Activated CD8-positive, alpha-beta T cell treated with anti-CD3 and anti-CD28 coated beads for 36 hours (primary cell): ENCODE measurements around the gene DOC2A. TPM values are rescaled to one million over a fixed set of nuclear protein-coding genes. Genes with fewer than 3 reads are reported as not detected.

Experiments used
- ATAC-seq: fragments of 200-7000 bp; cut with Tn5 transposase; one replicate; pipeline ENCODE4 v1.10.0; 2021; ENCODE audit warnings: mild to moderate bottlenecking, moderate library complexity
- CTCF ChIA-PET: fragments of 350-600 bp; sonication (Branson Sonifier 250); formaldehyde crosslinking; loops from one replicate; lab custom pipeline; 2021; ENCODE audit warnings: antibody characterized with exemption; lab: Charles Lee
- POLR2A ChIA-PET: fragments of 350-600 bp; sonication (Branson Sonifier 250); formaldehyde crosslinking; loops from one replicate; lab custom pipeline; 2021; ENCODE audit warnings: antibody characterized with exemption; lab: Charles Lee
- DNase-seq: peaks from one replicate; pipeline ENCODE4 v3.0.0-alpha.2; 2020
- H3K27ac Mint-ChIP-seq: one replicate; pipeline ENCODE4 v1.8.0; 2021; ENCODE audit warnings: mild to moderate bottlenecking, mixed read lengths
- H3K27me3 Mint-ChIP-seq: one replicate; pipeline ENCODE4 v1.8.0; 2021; ENCODE audit warnings: mixed read lengths
- H3K36me3 Mint-ChIP-seq: one replicate; pipeline ENCODE4 v1.8.0; 2021; ENCODE audit warnings: low read depth, mixed read lengths
- H3K4me1 Mint-ChIP-seq: one replicate; pipeline ENCODE4 v1.8.0; 2021; ENCODE audit warnings: low read depth, mixed read lengths
- H3K4me3 Mint-ChIP-seq: one replicate; pipeline ENCODE4 v1.8.0; 2021; ENCODE audit warnings: mild to moderate bottlenecking, moderate library complexity, mixed read lengths
- H3K9me3 Mint-ChIP-seq: one replicate; pipeline ENCODE4 v1.8.0; 2021; ENCODE audit warnings: mixed read lengths
- intact Hi-C: fragments of 100-400 bp; cut with micrococcal nuclease; formaldehyde crosslinking; loops from one replicate; pipeline ENCODE4 v1.10.0; 2022
- total RNA-seq, 2 experiments: library from RNA; stranded (reverse); gene quantifications; one replicate each; pipeline ENCODE4 v1.2.3, GENCODE V29; 2021
- TF ChIP-seq, protein P1 (sequence below): fragments of 200-600 bp; IDR thresholded peaks from one replicate; pipeline ENCODE4 v1.8.0; 2022; ENCODE audit warnings: antibody characterized with exemption, mild to moderate bottlenecking

DOC2A gene
- total RNA-seq, 2 experiments from 2014 or later = 0.68 to 1.8 TPM

- no peak overlapping the region for H3K27ac Mint-ChIP-seq
- TF ChIP-seq, protein P1, sequence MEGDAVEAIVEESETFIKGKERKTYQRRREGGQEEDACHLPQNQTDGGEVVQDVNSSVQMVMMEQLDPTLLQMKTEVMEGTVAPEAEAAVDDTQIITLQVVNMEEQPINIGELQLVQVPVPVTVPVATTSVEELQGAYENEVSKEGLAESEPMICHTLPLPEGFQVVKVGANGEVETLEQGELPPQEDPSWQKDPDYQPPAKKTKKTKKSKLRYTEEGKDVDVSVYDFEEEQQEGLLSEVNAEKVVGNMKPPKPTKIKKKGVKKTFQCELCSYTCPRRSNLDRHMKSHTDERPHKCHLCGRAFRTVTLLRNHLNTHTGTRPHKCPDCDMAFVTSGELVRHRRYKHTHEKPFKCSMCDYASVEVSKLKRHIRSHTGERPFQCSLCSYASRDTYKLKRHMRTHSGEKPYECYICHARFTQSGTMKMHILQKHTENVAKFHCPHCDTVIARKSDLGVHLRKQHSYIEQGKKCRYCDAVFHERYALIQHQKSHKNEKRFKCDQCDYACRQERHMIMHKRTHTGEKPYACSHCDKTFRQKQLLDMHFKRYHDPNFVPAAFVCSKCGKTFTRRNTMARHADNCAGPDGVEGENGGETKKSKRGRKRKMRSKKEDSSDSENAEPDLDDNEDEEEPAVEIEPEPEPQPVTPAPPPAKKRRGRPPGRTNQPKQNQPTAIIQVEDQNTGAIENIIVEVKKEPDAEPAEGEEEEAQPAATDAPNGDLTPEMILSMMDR = no peak
- H3K36me3 Mint-ChIP-seq = no peaks in the 10 kb centered on the region
- no peak overlapping the region for H3K4me3 Mint-ChIP-seq
- POLR2A ChIA-PET = no interaction called here
- no peak for ATAC-seq
- intact Hi-C loops = no loop called here
- H3K4me1 Mint-ChIP-seq = peaks cover 2% of the 10 kb centered on the region
- CTCF ChIA-PET = interaction anchor here (3.5 to 3.7 kb wide), 2 partner anchors 10 to 338 kb away, joined by 21 to 23 read pairs; no protein-coding TSS in a partner anchor
- H3K27me3 Mint-ChIP-seq = peaks cover 49% of the 10 kb centered on the region
- no peak for DNase-seq
- no peaks in the 10 kb centered on the region for H3K9me3 Mint-ChIP-seq
Measured at GRCh38 chr16:30030011-30030685, 19.3 kb upstream of the DOC2A start.

DNA sequence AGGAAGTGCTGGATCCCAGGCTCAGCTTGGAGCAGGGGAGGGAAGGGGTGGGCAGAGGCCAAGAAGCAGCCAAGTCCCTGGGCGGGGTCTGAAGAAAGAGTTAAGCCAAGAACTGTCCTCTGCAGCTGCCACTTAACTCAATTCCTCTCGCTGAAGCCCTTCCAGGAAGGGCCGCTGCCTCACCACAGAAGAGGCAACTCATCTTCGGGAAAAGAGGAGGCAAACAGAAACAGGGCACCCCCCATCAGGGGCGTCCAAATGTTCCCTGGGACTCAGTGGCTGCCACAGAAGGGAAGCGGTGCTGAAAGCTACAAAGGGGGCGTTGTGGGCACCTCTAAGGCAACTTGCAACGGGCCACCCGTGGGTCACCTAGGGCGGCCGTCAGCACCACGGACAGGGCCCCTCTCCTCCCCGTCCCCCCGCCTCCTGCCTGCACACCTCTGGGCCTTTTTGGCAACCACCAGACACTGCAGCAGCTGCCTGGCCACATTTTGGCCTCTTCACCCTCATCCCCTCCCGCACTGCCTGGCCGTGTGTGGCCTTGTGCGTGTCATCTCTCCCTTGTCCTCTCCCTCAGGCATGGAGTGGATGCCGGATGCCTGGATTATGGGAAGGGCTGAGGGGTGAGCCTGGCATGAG lies 17.7 kb upstream of the DOC2A start:
- H3K4me1 Mint-ChIP-seq = no peaks in the 10 kb centered on the region
- H3K4me3 Mint-ChIP-seq = no peak overlapping the region
- POLR2A ChIA-PET = interaction anchor here (0.9 kb wide), 1 partner anchor 220 kb away, joined by 3 read pairs; no protein-coding TSS in a partner anchor
- intact Hi-C loops = loop anchor here (10.0 kb wide), 1 partner anchor 324 kb away; no protein-coding TSS in a partner anchor
- CTCF ChIA-PET = interaction anchor here (0.6 kb wide), 1 partner anchor 328 kb away, joined by 3 read pairs; no protein-coding TSS in a partner anchor
- ATAC-seq (no peak), DNase-seq (peak; percentile 53)
- H3K9me3 Mint-ChIP-seq = no peaks in the 10 kb centered on the region
- H3K27ac Mint-ChIP-seq = no peak overlapping the region
- TF ChIP-seq, protein P1 = no peak
- no peaks in the 10 kb centered on the region for H3K36me3 Mint-ChIP-seq
- peaks cover 45% of the 10 kb centered on the region for H3K27me3 Mint-ChIP-seq

- DNase-seq = no peak
- intact Hi-C loops = loop anchor here (10.0 kb wide), 1 partner anchor 323 kb away; no protein-coding TSS in a partner anchor
- ChIA-PET CTCF (no interaction called here), POLR2A (interaction anchor here (0.9 kb wide), 1 partner anchor 219 kb away, joined by 3 read pairs; no protein-coding TSS in a partner anchor)
- ATAC-seq = no peak
- Mint-ChIP-seq H3K9me3 (no peaks in the 10 kb centered on the region), H3K4me3 (no peak overlapping the region), H3K36me3 (no peaks in the 10 kb centered on the region), H3K27ac (no peak overlapping the region), H3K4me1 (no peaks in the 10 kb centered on the region), H3K27me3 (peaks cover 45% of the 10 kb centered on the region)
- TF ChIP-seq, protein P1 = no peak
Measured at GRCh38 chr16:30027588-30028437, 17.0 kb upstream of the DOC2A start.

GRCh38 chr16:30026449-30026848 lies 15.6 kb upstream of the DOC2A start:
- H3K27me3 Mint-ChIP-seq = peaks cover 35% of the 10 kb centered on the region
- no peak overlapping the region for H3K4me3 Mint-ChIP-seq
- H3K36me3 Mint-ChIP-seq = no peaks in the 10 kb centered on the region
- no peak for DNase-seq
- intact Hi-C loops = loop anchor here (10.0 kb wide), 1 partner anchor 322 kb away; no protein-coding TSS in a partner anchor
- no peak overlapping the region for H3K27ac Mint-ChIP-seq
- TF ChIP-seq, protein P1 = no peak
- no peak for ATAC-seq
- H3K4me1 Mint-ChIP-seq = no peaks in the 10 kb centered on the region
- no peaks in the 10 kb centered on the region for H3K9me3 Mint-ChIP-seq
- ChIA-PET CTCF (no interaction called here), POLR2A (no interaction called here)
